GM19035 (cell line): ENCODE measurements around the gene SMARCC1.

Experiments
- ATAC-seq: cut with Tn5 transposase; IDR thresholded peaks from one replicate; pipeline ENCODE4 v1.9.1; 2021; ENCODE audit not compliant: unreplicated experiment

SMARCC1 gene

GRCh38 chr3:47636921-47637320 lies 144.8 kb downstream of the SMARCC1 start:
- ATAC-seq = no peak

- no peak for ATAC-seq
Observed at GRCh38 chr3:47636225-47636624, 145.5 kb downstream of the SMARCC1 start.

GRCh38 chr3:47635536-47635935 lies 146.2 kb downstream of the SMARCC1 start:
- no peak for ATAC-seq

GRCh38 chr3:47634996-47635395 lies 146.7 kb downstream of the SMARCC1 start:
- no peak for ATAC-seq

- no peak for ATAC-seq
Observed at GRCh38 chr3:47630810-47631209, 150.9 kb downstream of the SMARCC1 start.

GRCh38 chr3:47629770-47630169 lies 151.9 kb downstream of the SMARCC1 start:
- no peak for ATAC-seq

- ATAC-seq = no peak
Observed at GRCh38 chr3:47628426-47628825, 153.3 kb downstream of the SMARCC1 start.

GRCh38 chr3:47622671-47623461 lies 158.8 kb downstream of the SMARCC1 start:
- no peak for ATAC-seq

GRCh38 chr3:47617086-47618010 lies 164.3 kb downstream of the SMARCC1 start:
- ATAC-seq = no peak

- no peak for ATAC-seq
Observed at GRCh38 chr3:47614788-47615187, 166.9 kb downstream of the SMARCC1 start.

- no peak for ATAC-seq
Observed at GRCh38 chr3:47613722-47614121, 168.0 kb downstream of the SMARCC1 start.

GRCh38 chr3:47612879-47613278 lies 168.8 kb downstream of the SMARCC1 start:
- no peak for ATAC-seq

- no peak for ATAC-seq
Observed at GRCh38 chr3:47612178-47612577, 169.5 kb downstream of the SMARCC1 start.

GRCh38 chr3:47611576-47611975 lies 170.1 kb downstream of the SMARCC1 start:
- ATAC-seq = no peak

- no peak for ATAC-seq
Observed at GRCh38 chr3:47610583-47610982, 171.1 kb downstream of the SMARCC1 start.

GRCh38 chr3:47607335-47607734 lies 174.4 kb downstream of the SMARCC1 start:
- no peak for ATAC-seq

GRCh38 chr3:47606165-47606564 lies 175.5 kb downstream of the SMARCC1 start:
- no peak for ATAC-seq

- ATAC-seq = no peak
Observed at GRCh38 chr3:47605652-47606051, 176.0 kb downstream of the SMARCC1 start.

GRCh38 chr3:47604145-47604544 lies 177.5 kb downstream of the SMARCC1 start:
- no peak for ATAC-seq

GRCh38 chr3:47603332-47603731 lies 178.4 kb downstream of the SMARCC1 start:
- ATAC-seq = no peak

GRCh38 chr3:47601281-47601680 lies 180.4 kb downstream of the SMARCC1 start:
- ATAC-seq = no peak

- no peak for ATAC-seq
Observed at GRCh38 chr3:47594792-47595191, 186.9 kb downstream of the SMARCC1 start.
